IMR-90 (cell line): ENCODE results near the gene GSN. TPM values are rescaled to one million over a fixed set of nuclear protein-coding genes. Genes with fewer than 3 reads are reported as not detected.

Experiments
- ATAC-seq: fragments of 200-7000 bp; cut with Tn5 transposase; 2 replicates; pipeline ENCODE4 v1.9.1; 2020; ENCODE audit warnings: low read depth, mild to moderate bottlenecking, moderate library complexity
- BruUV-seq: library from RNA; stranded (reverse); fragments of 400-500 nt; replicated peaks from 2 replicates; lab custom pipeline; 2021; lab: Mats Ljungman, UMichigan
- CTCF ChIA-PET: fragments of 300-600 bp; formaldehyde crosslinking; extraction: SDS; loops from one replicate; lab custom pipeline; 2021; ENCODE audit warnings: antibody characterized with exemption; lab: Yijun Ruan, JAX
- POLR2A ChIA-PET: fragments of 300-600 bp; sonication (Branson Sonifier 250); formaldehyde crosslinking; loops from one replicate; lab custom pipeline; 2022; ENCODE audit warnings: antibody characterized with exemption; ENCODE audit not compliant: unreplicated experiment; lab: Charles Lee
- DNase-seq: peaks from one replicate; pipeline ENCODE4 v3.0.0; 2013
- H2AFZ ChIP-seq: replicated peaks from 2 replicates; pipeline ENCODE3; 2013; ENCODE audit warnings: low read length, mild to moderate bottlenecking; ENCODE audit not compliant: poor library complexity
- H2AK5ac ChIP-seq: 2 replicates; pipeline ENCODE4 v1.6.1; 2013; ENCODE audit warnings: low read depth, low read length, inconsistent platforms
- H2AK9ac ChIP-seq: replicated peaks from 2 replicates; pipeline ENCODE3; 2013; ENCODE audit warnings: mild to moderate bottlenecking, low read depth, low read length, moderate library complexity; ENCODE audit not compliant: poor library complexity
- H2BK120ac ChIP-seq: 2 replicates; pipeline ENCODE4 v1.6.1; 2013; ENCODE audit warnings: low read depth, low read length, inconsistent platforms
- H2BK15ac ChIP-seq: 3 replicates; pipeline ENCODE4 v1.6.1; 2013; ENCODE audit warnings: low read depth, low read length, inconsistent platforms
- H2BK20ac ChIP-seq: 2 replicates; pipeline ENCODE4 v1.6.1; 2013; ENCODE audit warnings: low read depth, mild to moderate bottlenecking, inconsistent platforms, low read length, moderate library complexity
- H2BK5ac ChIP-seq: 2 replicates; pipeline ENCODE4 v1.6.1; 2013; ENCODE audit warnings: mild to moderate bottlenecking, low read depth, low read length, inconsistent platforms; ENCODE audit not compliant: poor library complexity, severe bottlenecking
- H3K14ac ChIP-seq: replicated peaks from 2 replicates; pipeline ENCODE4 v1.6.1; 2013; ENCODE audit warnings: low read depth, low read length, inconsistent platforms
- H3K18ac ChIP-seq: 2 replicates; pipeline ENCODE4 v1.6.1; 2013; ENCODE audit warnings: low read depth, low read length, control low read depth
- H3K23ac ChIP-seq: 2 replicates; pipeline ENCODE4 v1.6.1; 2013; ENCODE audit warnings: low read depth, low read length, inconsistent platforms
- H3K27ac ChIP-seq: 2 replicates; pipeline ENCODE4 v1.5.1; 2013; ENCODE audit warnings: mild to moderate bottlenecking, control low read depth, low read length; ENCODE audit not compliant: insufficient read depth
- H3K27me3 ChIP-seq: 2 replicates; pipeline ENCODE4 v1.6.1; 2013; ENCODE audit warnings: low read length; ENCODE audit not compliant: control insufficient read depth, insufficient read depth
- H3K36me3 ChIP-seq: 2 replicates; pipeline ENCODE4 v1.6.1; 2013; ENCODE audit warnings: low read length, mixed read lengths; ENCODE audit not compliant: control insufficient read depth, insufficient read depth
- H3K4ac ChIP-seq: 2 replicates; pipeline ENCODE4 v1.6.1; 2013; ENCODE audit warnings: low read depth, low read length, inconsistent platforms
- H3K4me1 ChIP-seq: 2 replicates; pipeline ENCODE4 v1.6.1; 2013; ENCODE audit warnings: low read length, mixed read lengths; ENCODE audit not compliant: control insufficient read depth, insufficient read depth
- H3K4me2 ChIP-seq: 2 replicates; pipeline ENCODE4 v1.6.1; 2013; ENCODE audit warnings: low read depth, mild to moderate bottlenecking, control low read depth, low read length, moderate library complexity
- H3K4me3 ChIP-seq: 2 replicates; pipeline ENCODE4 v1.5.1; 2013; ENCODE audit warnings: low read depth, mild to moderate bottlenecking, control low read depth, low read length, moderate library complexity; ENCODE audit not compliant: insufficient read depth
- H3K56ac ChIP-seq: 2 replicates; pipeline ENCODE4 v1.6.1; 2013; ENCODE audit warnings: low read length, inconsistent platforms; ENCODE audit not compliant: insufficient read depth; ENCODE audit errors: extremely low read depth
- H3K79me1 ChIP-seq, 2 experiments: 2 replicates each; pipeline ENCODE4 v1.6.1; 2013; ENCODE audit warnings: low read length in 2 of 2, inconsistent platforms in 1 of 2, low read depth in 1 of 2
- H3K9ac ChIP-seq: 2 replicates; pipeline ENCODE4 v1.6.1; 2013; ENCODE audit warnings: low read depth, low read length, control low read depth
- H3K9me1 ChIP-seq: 2 replicates; pipeline ENCODE4 v1.6.1; 2013; ENCODE audit warnings: low read length, inconsistent platforms; ENCODE audit not compliant: insufficient read depth
- H3K9me3 ChIP-seq: 2 replicates; pipeline ENCODE4 v1.6.1; 2013; ENCODE audit warnings: low read length; ENCODE audit not compliant: control insufficient read depth, insufficient read depth
- H4K20me1 ChIP-seq: 2 replicates; pipeline ENCODE4 v1.6.1; 2013; ENCODE audit warnings: low read length, inconsistent platforms; ENCODE audit not compliant: insufficient read depth
- H4K5ac ChIP-seq: 2 replicates; pipeline ENCODE4 v1.6.1; 2013; ENCODE audit warnings: mild to moderate bottlenecking, low read depth, low read length, control low read depth
- H4K8ac ChIP-seq, 2 experiments: 2 replicates each; pipeline ENCODE4 v1.6.1; 2013; ENCODE audit warnings: low read depth in 2 of 2, low read length in 2 of 2, control low read depth in 1 of 2, inconsistent platforms in 1 of 2
- H4K91ac ChIP-seq: 2 replicates; pipeline ENCODE4 v1.6.1; 2013; ENCODE audit warnings: low read depth, low read length, inconsistent platforms; ENCODE audit not compliant: insufficient read depth
- BHLHE40 ChIP-seq: fragments of 150-350 bp; IDR thresholded peaks from 2 replicates; pipeline ENCODE4 v1.6.1; 2016; ENCODE audit warnings: mild to moderate bottlenecking, low read depth, low read length
- CEBPB ChIP-seq: IDR thresholded peaks from 2 replicates; pipeline ENCODE4 v1.6.1; 2012; ENCODE audit warnings: low read depth, low read length, improper control_type of control experiment
- CHD1 ChIP-seq: IDR thresholded peaks from 2 replicates; pipeline ENCODE4 v1.6.1; 2012; ENCODE audit warnings: low read depth, low read length, improper control_type of control experiment
- FOS ChIP-seq: fragments of 150-350 bp; IDR thresholded peaks from 2 replicates; pipeline ENCODE4 v1.6.1; 2016; ENCODE audit warnings: low read depth, low read length
- MAFK ChIP-seq: IDR thresholded peaks from 2 replicates; pipeline ENCODE4 v1.6.1; 2012; ENCODE audit warnings: low read depth, low read length, improper control_type of control experiment
- MAZ ChIP-seq: IDR thresholded peaks from 2 replicates; pipeline ENCODE4 v1.6.1; 2012; ENCODE audit warnings: low read depth, mild to moderate bottlenecking, low read length, improper control_type of control experiment, moderate library complexity, borderline replicate concordance
- MXI1 ChIP-seq: IDR thresholded peaks from 2 replicates; pipeline ENCODE4 v1.6.1; 2012; ENCODE audit warnings: low read depth, mild to moderate bottlenecking, low read length, moderate library complexity, borderline replicate concordance
- NFE2L2 ChIP-seq: fragments of 150-350 bp; IDR thresholded peaks from 2 replicates; pipeline ENCODE4 v1.6.1; 2016; ENCODE audit warnings: low read depth, mild to moderate bottlenecking, low read length
- POLR2A ChIP-seq: IDR thresholded peaks from 2 replicates; pipeline ENCODE4 v1.6.1; 2012; ENCODE audit warnings: mild to moderate bottlenecking, low read depth, low read length
- RAD21 ChIP-seq: IDR thresholded peaks from 2 replicates; pipeline ENCODE4 v1.6.1; 2012; ENCODE audit warnings: low read length, improper control_type of control experiment
- RCOR1 ChIP-seq: IDR thresholded peaks from 2 replicates; pipeline ENCODE4 v1.6.1; 2012; ENCODE audit warnings: mild to moderate bottlenecking, low read length, improper control_type of control experiment; ENCODE audit not compliant: insufficient replicate concordance
- RFX5 ChIP-seq: IDR thresholded peaks from 2 replicates; pipeline ENCODE4 v1.8.0; 2012; ENCODE audit warnings: low read depth, mild to moderate bottlenecking, low read length, moderate library complexity
- SMC3 ChIP-seq: fragments of 150-350 bp; IDR thresholded peaks from 2 replicates; pipeline ENCODE4 v1.6.1; 2016; ENCODE audit warnings: low read depth, mild to moderate bottlenecking, antibody characterized with exemption, low read length, moderate library complexity
- WGBS, 2 experiments: methylation state at CpG; one replicate each; pipeline versions ENCODE4 v1.1.5 to v1.1.7; 2013; ENCODE audit warnings: missing lambda C conversion rate in 2 of 2; ENCODE audit not compliant: insufficient read length in 1 of 2; ENCODE audit errors: extremely low coverage in 2 of 2; 5-methylcytosine and 5-hydroxymethylcytosine counted together
- dilution Hi-C: fragments of 300-500 bp; cut with HindIII; formaldehyde crosslinking; loops from one replicate; pipeline ENCODE4 v1.14.3; 2018; ENCODE audit warnings: low sequenced_read_pairs; ENCODE audit not compliant: unreplicated experiment
- in situ Hi-C: fragments of 300-500 bp; cut with MboI; formaldehyde crosslinking; loops from 3 replicates; pipeline ENCODE4 v1.14.3; 2019; ENCODE audit warnings: low sequenced_read_pairs, inconsistent platforms, mixed read lengths
- intact Hi-C: fragments of 100-400 bp; cut with micrococcal nuclease; formaldehyde crosslinking; loops from 2 replicates; pipeline ENCODE4 v1.10.0; 2022
- polyA plus RNA-seq, 3 experiments: library from polyadenylated mRNA; depleted of rRNA; stranded (reverse); fragments of >200 nt; gene quantifications; 2 replicates each; pipeline ENCODE4 v1.2.3, GENCODE V29; 2012; ENCODE audit warnings: low replicate concordance in 1 of 3
- total RNA-seq: library from RNA; depleted of rRNA; stranded (reverse); fragments of >200 nt; gene quantifications from 2 replicates; pipeline ENCODE4 v1.2.3, GENCODE V29; 2012
- TF ChIP-seq, protein P1 (sequence below): fragments of 150-350 bp; IDR thresholded peaks from 2 replicates; pipeline ENCODE4 v1.6.1; 2016; ENCODE audit warnings: low read depth, mild to moderate bottlenecking, low read length, moderate library complexity, borderline replicate concordance
- TF ChIP-seq, protein P2 (sequence below): conservative IDR thresholded peaks from 2 replicates; pipeline ENCODE4 v1.5.1; 2012; ENCODE audit warnings: mild to moderate bottlenecking, low read depth, low read length, improper control_type of control experiment

GSN gene
- total and polyA plus RNA-seq, 2 of the 4 experiments (the other 2 are of a cell fraction), result 495 to 547 TPM

- Histone ChIP-seq H2AK5ac (no peak overlapping the region), H3K23ac (no peak overlapping the region), H3K18ac (no peak overlapping the region), H3K14ac (no peak overlapping the region), H3K9me3 (no peaks in the 10 kb centered on the region), H3K27me3 (no peaks in the 10 kb centered on the region), H4K5ac (no peak overlapping the region), H3K36me3 (peaks cover 69% of the 10 kb centered on the region), H4K91ac (no peak overlapping the region), H3K27ac (no peak overlapping the region), H3K9ac (no peak overlapping the region), H3K4me1 (no peaks in the 10 kb centered on the region), H3K9me1 (no peaks in the 10 kb centered on the region; the same call in 1 of the 2 replicates), H4K8ac (no peak overlapping the region), H3K79me1 (peaks cover 0 to 10% of the 10 kb centered on the region in 2 experiments; a peak in 1 of 4 replicates), H3K4ac (no peak overlapping the region), H2BK15ac (no peak overlapping the region), H3K4me2 (no peak overlapping the region), H2BK120ac (no peak overlapping the region), H2AK9ac (no peak overlapping the region), H4K20me1 (no peaks in the 10 kb centered on the region; the same call in 1 of the 2 replicates), H3K56ac (no peak overlapping the region), H2BK20ac (no peak overlapping the region), H2AFZ (peak overlapping the region; percentile 53), H2BK5ac (no peak overlapping the region), H3K4me3 (no peak overlapping the region)
- BruUV-seq, result no TSS peak
- in situ Hi-C loops, result no loop called here
- CTCF ChIA-PET, result no interaction called here
- DNase-seq, result no peak
- TF ChIP-seq, protein P1, sequence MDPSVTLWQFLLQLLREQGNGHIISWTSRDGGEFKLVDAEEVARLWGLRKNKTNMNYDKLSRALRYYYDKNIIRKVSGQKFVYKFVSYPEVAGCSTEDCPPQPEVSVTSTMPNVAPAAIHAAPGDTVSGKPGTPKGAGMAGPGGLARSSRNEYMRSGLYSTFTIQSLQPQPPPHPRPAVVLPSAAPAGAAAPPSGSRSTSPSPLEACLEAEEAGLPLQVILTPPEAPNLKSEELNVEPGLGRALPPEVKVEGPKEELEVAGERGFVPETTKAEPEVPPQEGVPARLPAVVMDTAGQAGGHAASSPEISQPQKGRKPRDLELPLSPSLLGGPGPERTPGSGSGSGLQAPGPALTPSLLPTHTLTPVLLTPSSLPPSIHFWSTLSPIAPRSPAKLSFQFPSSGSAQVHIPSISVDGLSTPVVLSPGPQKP, result no peak
- TF ChIP-seq MAZ (no peak), MXI1 (no peak), RCOR1 (no peak), BHLHE40 (no peak), SMC3 (no peak), MAFK (no peak), FOS (no peak), NFE2L2 (no peak), CHD1 (no peak), RFX5 (no peak), POLR2A (no peak), CEBPB (no peak), RAD21 (no peak)
- TF ChIP-seq, protein P2, sequence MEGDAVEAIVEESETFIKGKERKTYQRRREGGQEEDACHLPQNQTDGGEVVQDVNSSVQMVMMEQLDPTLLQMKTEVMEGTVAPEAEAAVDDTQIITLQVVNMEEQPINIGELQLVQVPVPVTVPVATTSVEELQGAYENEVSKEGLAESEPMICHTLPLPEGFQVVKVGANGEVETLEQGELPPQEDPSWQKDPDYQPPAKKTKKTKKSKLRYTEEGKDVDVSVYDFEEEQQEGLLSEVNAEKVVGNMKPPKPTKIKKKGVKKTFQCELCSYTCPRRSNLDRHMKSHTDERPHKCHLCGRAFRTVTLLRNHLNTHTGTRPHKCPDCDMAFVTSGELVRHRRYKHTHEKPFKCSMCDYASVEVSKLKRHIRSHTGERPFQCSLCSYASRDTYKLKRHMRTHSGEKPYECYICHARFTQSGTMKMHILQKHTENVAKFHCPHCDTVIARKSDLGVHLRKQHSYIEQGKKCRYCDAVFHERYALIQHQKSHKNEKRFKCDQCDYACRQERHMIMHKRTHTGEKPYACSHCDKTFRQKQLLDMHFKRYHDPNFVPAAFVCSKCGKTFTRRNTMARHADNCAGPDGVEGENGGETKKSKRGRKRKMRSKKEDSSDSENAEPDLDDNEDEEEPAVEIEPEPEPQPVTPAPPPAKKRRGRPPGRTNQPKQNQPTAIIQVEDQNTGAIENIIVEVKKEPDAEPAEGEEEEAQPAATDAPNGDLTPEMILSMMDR, result no peak
- WGBS, 2 experiments, result 95% methylated on average over 11 of the region's 17 CpGs; no CpG with 5 or more reads in 1 of the 2 experiments
- POLR2A ChIA-PET, result no interaction called here
- no peak for ATAC-seq
- intact Hi-C loops, result no loop called here
- dilution Hi-C loops, result no loop called here
Measured at GRCh38 chr9:121312169-121312568, 44.2 kb downstream of the GSN start.
